Stomach (tissue), 4 donors: ENCODE data around the gene CCDC167.

Experiments
- EP300 ChIP-seq: sonication (generic); formaldehyde crosslinking; IDR thresholded peaks from one replicate; pipeline ENCODE4 v1.6.1; 2017; ENCODE audit warnings: antibody characterized with exemption
- POLR2A ChIP-seq, 4 donors: fragments of 450-650 bp; IDR thresholded peaks; one replicate each; pipeline ENCODE4 v1.6.1; 2016; ENCODE audit warnings: antibody characterized with exemption in 4 of 4, control low read depth in 2 of 4, mild to moderate bottlenecking in 1 of 4, moderate library complexity in 1 of 4
- POLR2AphosphoS5 ChIP-seq, 3 donors: sonication (generic); formaldehyde crosslinking; IDR thresholded peaks; one replicate each; pipeline ENCODE4 v1.6.1; 2016; ENCODE audit warnings: antibody characterized with exemption in 3 of 3
- TF ChIP-seq, protein P1 (sequence below), 7 experiments: fragments of 450-650 bp in 4 of 7; fragments of 200-600 bp in 3 of 7; sonication (generic) in 3 of 7; IDR thresholded peaks; one replicate each; pipeline ENCODE4 v1.5.1; 2016 to 2019; ENCODE audit warnings: antibody characterized with exemption in 7 of 7, control low read depth in 2 of 7, mild to moderate bottlenecking in 1 of 7

DNA sequence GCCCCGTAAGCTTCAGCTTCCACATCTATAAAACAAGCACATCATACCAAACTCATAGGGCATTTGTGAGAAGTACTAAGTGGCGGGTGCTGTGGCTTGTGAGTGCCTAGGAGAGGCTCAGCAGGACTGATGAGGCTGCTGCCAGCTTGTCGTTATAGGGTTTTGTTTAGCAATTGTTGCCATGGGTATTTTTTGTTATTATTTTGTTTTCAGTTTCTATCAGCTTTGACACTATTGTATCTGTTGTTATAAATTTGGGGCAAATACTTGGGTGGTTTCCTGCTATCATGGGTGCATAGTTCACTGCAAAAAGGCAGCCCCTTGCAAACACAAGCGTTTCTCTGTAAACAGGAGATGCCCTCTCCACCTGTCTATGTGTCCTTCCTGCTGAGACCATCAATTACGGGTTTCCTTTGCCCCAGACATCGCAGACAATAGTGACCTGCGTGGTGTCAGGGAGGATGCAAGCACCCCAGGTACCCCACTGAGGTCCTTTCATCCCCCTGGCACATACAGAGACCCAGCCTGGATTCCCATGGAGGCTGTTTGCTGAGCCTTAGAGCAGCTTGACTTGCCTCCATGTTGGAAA lies 3.1 kb upstream of the CCDC167 start:
- no peak for TF ChIP-seq POLR2A (IDR thresholded peaks at IDR 0.05)
- TF ChIP-seq, protein P1, sequence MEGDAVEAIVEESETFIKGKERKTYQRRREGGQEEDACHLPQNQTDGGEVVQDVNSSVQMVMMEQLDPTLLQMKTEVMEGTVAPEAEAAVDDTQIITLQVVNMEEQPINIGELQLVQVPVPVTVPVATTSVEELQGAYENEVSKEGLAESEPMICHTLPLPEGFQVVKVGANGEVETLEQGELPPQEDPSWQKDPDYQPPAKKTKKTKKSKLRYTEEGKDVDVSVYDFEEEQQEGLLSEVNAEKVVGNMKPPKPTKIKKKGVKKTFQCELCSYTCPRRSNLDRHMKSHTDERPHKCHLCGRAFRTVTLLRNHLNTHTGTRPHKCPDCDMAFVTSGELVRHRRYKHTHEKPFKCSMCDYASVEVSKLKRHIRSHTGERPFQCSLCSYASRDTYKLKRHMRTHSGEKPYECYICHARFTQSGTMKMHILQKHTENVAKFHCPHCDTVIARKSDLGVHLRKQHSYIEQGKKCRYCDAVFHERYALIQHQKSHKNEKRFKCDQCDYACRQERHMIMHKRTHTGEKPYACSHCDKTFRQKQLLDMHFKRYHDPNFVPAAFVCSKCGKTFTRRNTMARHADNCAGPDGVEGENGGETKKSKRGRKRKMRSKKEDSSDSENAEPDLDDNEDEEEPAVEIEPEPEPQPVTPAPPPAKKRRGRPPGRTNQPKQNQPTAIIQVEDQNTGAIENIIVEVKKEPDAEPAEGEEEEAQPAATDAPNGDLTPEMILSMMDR (IDR thresholded peaks at IDR 0.05) = no peak
- TF ChIP-seq POLR2AphosphoS5 (IDR thresholded peaks at IDR 0.05) = no peak
- no peak for TF ChIP-seq EP300
